Neural progenitor cell (in vitro differentiated cells): ENCODE results near the gene LAPTM4A.

Experiments
- CTCF ChIP-seq: fragments of 200-600 bp; sonication (generic); IDR thresholded peaks from 2 replicates; pipeline ENCODE4 v1.5.1; 2017; ENCODE audit warnings: antibody characterized with exemption, mild to moderate bottlenecking
- EZH2 ChIP-seq: fragments of 200-600 bp; sonication (generic); IDR thresholded peaks from 2 replicates; pipeline ENCODE4 v1.6.1; 2017; ENCODE audit warnings: antibody characterized with exemption, mild to moderate bottlenecking, moderate library complexity

GRCh38 chr2:20067992-20068584, 16.7 kb upstream of the LAPTM4A start:
- TF ChIP-seq CTCF (no peak), EZH2 (no peak)
